AML-193 (cell line): ENCODE measurements around the gene TRIM14.
A peak's percentile ranks its signal among the peaks of the same experiment; 100 is the strongest.
"Not testable (repeated sequence)": the region's sequence is repeated elsewhere in the genome, so short reads cannot be mapped to it uniquely, and the experiment has no call there.

Experiments
- DNase-seq, 2 experiments: peaks; one replicate each; lab custom pipeline; 2025; lab: John Stamatoyannopoulos, UW

Gene TRIM14

GRCh38 chr9:98142182-98142907 lies 23.3 kb upstream of the TRIM14 start:
- DNase-seq = no peak

GRCh38 chr9:98140503-98140902 lies 21.5 kb upstream of the TRIM14 start:
- DNase-seq = no peak

- no peak for DNase-seq
Observed at GRCh38 chr9:98136489-98136888, 17.5 kb upstream of the TRIM14 start.

DNA sequence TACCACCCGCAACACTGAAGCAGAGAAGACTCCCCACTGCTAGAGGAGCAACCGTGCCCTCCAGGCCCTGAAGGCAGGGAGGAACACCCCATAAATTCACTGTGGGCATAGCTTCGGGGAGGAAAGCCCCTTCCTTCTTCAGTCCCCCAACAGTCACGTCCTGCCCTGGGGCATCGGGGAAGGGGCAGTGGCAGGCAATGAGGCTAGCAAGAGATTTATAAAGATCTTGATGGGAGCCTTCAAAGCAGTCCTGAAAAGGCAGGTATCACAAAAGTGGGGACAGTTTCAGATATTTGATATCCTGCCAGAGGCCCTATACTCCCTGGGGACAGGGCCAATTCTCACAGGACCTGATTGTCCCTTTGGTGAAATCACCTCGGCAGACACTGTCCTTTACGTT lies 16.9 kb upstream of the TRIM14 start:
- DNase-seq = no peak

DNA sequence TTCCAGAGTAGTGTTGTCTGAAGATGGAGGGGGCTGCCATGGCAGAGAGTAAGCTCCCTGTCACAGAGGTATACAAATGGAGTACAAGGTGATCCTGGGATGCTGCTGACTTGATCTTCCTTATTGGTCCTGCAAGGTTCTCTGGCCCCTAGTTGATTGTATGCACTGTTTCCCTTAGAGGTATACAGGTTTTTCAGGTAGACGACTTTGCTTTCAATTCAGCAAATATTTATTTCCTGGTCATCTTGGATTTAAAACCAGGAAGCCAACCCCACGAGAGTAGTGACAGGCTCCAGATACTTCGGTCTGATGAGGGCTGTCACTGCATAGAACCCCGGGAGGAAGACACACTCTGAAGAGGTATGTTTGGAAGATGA lies 16.5 kb upstream of the TRIM14 start:
- DNase-seq = no peak

- DNase-seq = no peak
Observed at GRCh38 chr9:98134702-98135557, 15.9 kb upstream of the TRIM14 start.

GRCh38 chr9:98132806-98133631 lies 14.0 kb upstream of the TRIM14 start:
- DNase-seq = no peak

GRCh38 chr9:98132158-98132557 lies 13.1 kb upstream of the TRIM14 start:
- DNase-seq = no peak

DNA sequence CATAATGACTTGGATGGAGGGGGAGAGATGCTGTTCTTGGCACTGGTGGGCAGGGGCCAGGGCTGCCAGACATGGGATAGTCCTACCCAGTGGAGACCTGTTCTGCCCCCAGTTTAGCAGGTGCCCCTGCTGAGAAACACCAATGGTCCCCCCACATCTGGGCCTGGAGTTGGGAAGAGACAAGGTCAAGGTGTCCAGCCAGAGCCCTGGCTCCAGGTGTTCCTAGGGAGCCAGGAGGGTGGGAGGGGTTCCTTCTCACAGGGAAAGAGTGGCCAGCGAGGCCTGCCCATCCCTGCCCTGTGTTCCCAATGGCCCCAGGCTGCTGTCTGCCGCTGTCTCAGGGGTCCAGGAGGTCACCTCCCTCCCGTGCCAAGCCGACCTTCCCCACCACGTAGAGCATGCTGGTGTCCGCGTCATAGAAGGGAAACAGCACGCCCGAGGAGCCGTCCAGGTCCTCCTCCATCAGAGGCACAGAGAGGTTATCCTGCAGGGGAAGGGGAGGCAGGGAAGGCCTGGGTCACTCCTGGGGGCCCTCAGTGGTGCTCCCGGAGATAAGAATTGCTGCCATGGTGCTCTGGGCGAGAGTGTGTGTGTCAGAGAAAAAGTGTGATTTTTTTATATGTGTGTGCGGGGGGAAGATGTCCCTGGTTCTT lies 11.7 kb upstream of the TRIM14 start:
- no peak for DNase-seq

- not testable (repeated sequence) for DNase-seq
Observed at GRCh38 chr9:98130060-98130459, 11.0 kb upstream of the TRIM14 start.

DNA sequence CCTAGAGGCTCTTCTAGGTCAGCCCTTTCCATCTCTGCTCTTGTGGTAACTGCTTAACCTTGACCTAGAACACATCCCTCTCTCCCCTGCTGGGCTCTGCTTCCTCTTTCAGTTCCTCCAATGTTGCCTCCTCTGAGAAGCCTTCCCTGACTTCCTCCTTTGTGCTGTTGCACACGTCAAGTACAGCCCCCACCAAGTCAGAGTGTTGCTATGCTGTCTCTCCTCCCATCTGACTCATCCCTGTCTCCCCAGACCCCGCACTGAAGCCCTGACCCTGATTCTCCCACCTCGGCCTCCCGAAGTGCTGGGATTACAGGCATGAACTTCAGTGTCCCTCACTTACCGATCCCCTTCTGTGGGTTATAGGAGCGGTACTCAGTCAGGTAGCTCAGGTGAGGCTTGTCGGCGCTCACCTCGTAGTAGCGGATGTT lies 10.4 kb upstream of the TRIM14 start:
- DNase-seq = peak; percentile 76 to 83

DNA sequence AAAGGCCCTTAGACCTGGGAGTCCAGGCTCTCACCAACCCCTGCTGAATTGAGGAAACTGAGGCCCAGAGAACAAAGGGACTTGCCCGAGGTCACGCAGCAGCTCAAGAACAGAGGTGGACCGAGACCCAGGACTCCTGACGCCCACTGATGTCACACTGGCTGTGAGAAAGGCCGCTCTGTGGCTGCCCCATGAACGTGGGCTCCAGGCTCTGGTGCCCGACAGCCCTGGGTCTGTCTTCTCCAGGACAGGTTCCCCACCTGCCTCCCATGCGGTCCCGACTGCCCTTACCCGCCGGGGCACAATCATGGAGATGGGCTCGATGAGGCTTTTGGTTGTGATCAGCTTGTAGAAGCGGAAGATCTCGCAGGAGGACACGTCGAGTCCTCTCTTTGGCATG lies 9.3 kb upstream of the TRIM14 start:
- DNase-seq = no peak

GRCh38 chr9:98127226-98127625 lies 8.2 kb upstream of the TRIM14 start:
- no peak for DNase-seq

- no peak for DNase-seq
Observed at GRCh38 chr9:98124637-98125426, 5.8 kb upstream of the TRIM14 start.

DNA sequence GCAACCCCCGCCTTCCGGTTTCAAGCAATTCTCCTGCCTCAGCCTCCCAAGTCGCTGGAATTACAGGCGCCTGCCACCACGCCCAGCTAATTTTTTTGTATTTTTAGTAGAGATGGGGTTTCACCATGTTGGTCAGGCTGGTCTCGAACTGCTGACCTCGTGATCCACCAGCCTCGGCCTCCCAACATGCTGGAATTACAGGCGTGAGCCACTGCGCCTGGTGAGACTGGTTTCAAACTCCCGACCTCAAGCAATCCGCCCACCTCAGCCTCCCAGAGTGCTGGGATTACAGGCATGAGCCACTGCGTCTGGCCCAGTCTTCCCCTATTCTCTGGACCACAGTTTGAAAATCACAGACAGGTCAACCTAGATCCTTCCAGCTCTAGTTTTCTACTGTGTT lies 5.1 kb upstream of the TRIM14 start:
- not testable (repeated sequence) for DNase-seq

DNA sequence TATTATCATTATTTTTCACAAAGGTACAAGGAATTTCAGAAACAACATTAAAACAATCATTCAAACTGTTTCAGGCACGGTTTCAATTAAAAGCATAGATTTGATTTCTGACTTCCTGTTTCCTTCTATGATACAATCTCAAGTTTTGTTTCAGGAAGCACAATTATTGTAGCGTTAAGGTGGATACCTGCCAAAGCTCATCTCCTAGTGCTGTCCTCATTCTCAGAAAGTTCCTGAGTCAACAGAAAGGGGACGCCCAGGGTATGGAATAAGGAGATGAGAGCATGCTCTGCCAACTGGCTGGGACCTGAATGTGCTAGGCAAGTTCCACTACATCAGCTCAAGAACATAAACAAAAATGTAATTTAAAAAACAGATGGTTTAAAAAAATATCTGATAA lies 2.0 kb upstream of the TRIM14 start:
- DNase-seq = peak; percentile 30 to 40

- DNase-seq = no peak
Observed at GRCh38 chr9:98120476-98120875, 1.5 kb upstream of the TRIM14 start.

GRCh38 chr9:98117984-98118639 lies 910 bp downstream of the TRIM14 start:
- peak; percentile 66 to 67 for DNase-seq

- DNase-seq = not testable (repeated sequence)
Observed at GRCh38 chr9:98117097-98117496, 1.9 kb downstream of the TRIM14 start.

DNA sequence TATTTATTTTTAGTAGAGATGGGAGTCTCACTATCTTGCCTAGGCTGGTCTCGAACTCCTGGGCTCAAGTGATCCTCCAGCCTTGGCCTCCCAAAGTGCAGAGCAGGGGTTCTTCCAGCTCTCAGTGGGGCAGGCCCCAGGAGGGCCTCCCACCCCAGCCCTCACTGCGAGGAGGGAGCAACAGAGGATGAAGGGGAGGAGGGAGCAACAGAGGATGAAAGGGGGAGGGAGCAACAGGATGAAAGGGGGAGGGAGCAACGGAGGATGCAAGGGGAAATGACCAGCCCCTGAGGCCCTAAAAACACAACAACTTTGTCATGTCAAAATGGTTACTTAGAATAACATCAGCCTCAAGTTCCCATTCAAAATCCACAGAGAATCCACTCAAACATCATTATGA lies 10.0 kb downstream of the TRIM14 start:
- no peak for DNase-seq
